Measurements from ENCODE around the gene ZNF330. TPM values are rescaled to one million over a fixed set of nuclear protein-coding genes. Genes with fewer than 3 reads are reported as not detected.

The ZNF330 gene
- total and polyA plus RNA-seq, 2 of the 8 experiments (the other 6 are each of a cell fraction or from before 2014, with no cell fraction given): 17.7 to 44.3 TPM

GRCh38 chr4:141254326-141254725 is 33.6 kb downstream of the ZNF330 start:
- no peaks in the 10 kb centered on the region for H3K36me3 ChIP-seq (ENCODE audit: control insufficient read depth in 2 of 4, insufficient read depth in 4 of 4, low read length in 3 of 4)
- H2AK5ac ChIP-seq (ENCODE audit: low read depth, low read length): no peak overlapping the region
- ChIA-PET CTCF (ENCODE audit: partially characterized antibody) (interaction anchor here (0.6 to 2.1 kb wide), 7 partner anchors 10 to 223 kb away, joined by 3 to 7 read pairs (median 4); no protein-coding TSS in a partner anchor), POLR2A (ENCODE audit: partially characterized antibody) (no interaction called here)
- no peak overlapping the region for H3K4me3 ChIP-seq (ENCODE audit: extremely low read depth in 1 of 4, insufficient read depth in 2 of 4, low read depth in 3 of 4, low read length in 4 of 4)
- FAIRE-seq (no peak), DNase-seq (ENCODE audit: low read depth in 1 of 2, low spot score in 2 of 2) (no peak)
- H3K9ac ChIP-seq (replicated peaks in 1 of 4; ENCODE audit: extremely low read depth in 1 of 4, low read depth in 3 of 4, low read length in 3 of 4): no peak overlapping the region
- H4K8ac ChIP-seq (ENCODE audit: extremely low read depth, insufficient read depth, low read length): peak overlapping the region; percentile 25; the same call in 1 of the 2 replicates
- no peak overlapping the region for H3K14ac ChIP-seq (ENCODE audit: insufficient read length)
- H3K4me1 ChIP-seq (replicated peaks in 1 of 4; ENCODE audit: control insufficient read depth in 3 of 4, insufficient read depth in 4 of 4, low read length in 3 of 4): no peaks in the 10 kb centered on the region
- no peak overlapping the region for H3K4me2 ChIP-seq (ENCODE audit: insufficient read depth in 1 of 2, low read depth in 2 of 2, low read length in 2 of 2)
- H2BK5ac ChIP-seq (ENCODE audit: low read depth, low read length): no peak overlapping the region
- 0 out of 2 replicates have a peak overlapping the region, but pooled peaks have one; percentile 33 for H2AFZ ChIP-seq (ENCODE audit: low read length)
- H3K79me2 ChIP-seq (ENCODE audit: control insufficient read depth in 1 of 2, insufficient read depth in 2 of 2, low read length in 2 of 2): no peaks in the 10 kb centered on the region
- no peak overlapping the region for H3K27ac ChIP-seq (ENCODE audit: low read depth, low read length)
- no peaks in the 10 kb centered on the region for H3K27me3 ChIP-seq (replicated peaks in 1 of 4; ENCODE audit: control insufficient read depth in 3 of 4, extremely low read depth in 1 of 4, insufficient read depth in 3 of 4, low read length in 3 of 4)
- H4K5ac ChIP-seq (ENCODE audit: insufficient read length, low read depth, low read length): no peak overlapping the region
- H3K23me2 ChIP-seq (ENCODE audit: low read depth, low read length): no peaks in the 10 kb centered on the region
- H3K9me3 ChIP-seq (ENCODE audit: insufficient read depth in 2 of 2, low read depth in 1 of 2, low read length in 1 of 2): no peaks in the 10 kb centered on the region
- no peak overlapping the region for H2BK120ac ChIP-seq (replicated peaks; ENCODE audit: low read depth, low read length)
- H3K23ac ChIP-seq (ENCODE audit: insufficient read length): no peak overlapping the region
- TF ChIP-seq SIX5 (IDR thresholded peaks at IDR 0.05; ENCODE audit: low read depth, low read length): no peak
- no peak for TF ChIP-seq HDAC2 (IDR thresholded peaks at IDR 0.05; ENCODE audit: borderline replicate concordance in 1 of 2, low read depth in 2 of 2, low read length in 2 of 2)
- TF ChIP-seq RAD21 (IDR thresholded peaks at IDR 0.05 in 1 of 2, conservative IDR thresholded peaks at IDR 0.05 in 1 of 2; ENCODE audit: low read depth in 2 of 2, low read length in 2 of 2): peak; percentile 22 to 36; a peak in 2 of 4 replicates
- no peak for TF ChIP-seq FOSL1 (IDR thresholded peaks at IDR 0.05; ENCODE audit: insufficient read depth, low read depth, low read length)
- TF ChIP-seq, protein P1, sequence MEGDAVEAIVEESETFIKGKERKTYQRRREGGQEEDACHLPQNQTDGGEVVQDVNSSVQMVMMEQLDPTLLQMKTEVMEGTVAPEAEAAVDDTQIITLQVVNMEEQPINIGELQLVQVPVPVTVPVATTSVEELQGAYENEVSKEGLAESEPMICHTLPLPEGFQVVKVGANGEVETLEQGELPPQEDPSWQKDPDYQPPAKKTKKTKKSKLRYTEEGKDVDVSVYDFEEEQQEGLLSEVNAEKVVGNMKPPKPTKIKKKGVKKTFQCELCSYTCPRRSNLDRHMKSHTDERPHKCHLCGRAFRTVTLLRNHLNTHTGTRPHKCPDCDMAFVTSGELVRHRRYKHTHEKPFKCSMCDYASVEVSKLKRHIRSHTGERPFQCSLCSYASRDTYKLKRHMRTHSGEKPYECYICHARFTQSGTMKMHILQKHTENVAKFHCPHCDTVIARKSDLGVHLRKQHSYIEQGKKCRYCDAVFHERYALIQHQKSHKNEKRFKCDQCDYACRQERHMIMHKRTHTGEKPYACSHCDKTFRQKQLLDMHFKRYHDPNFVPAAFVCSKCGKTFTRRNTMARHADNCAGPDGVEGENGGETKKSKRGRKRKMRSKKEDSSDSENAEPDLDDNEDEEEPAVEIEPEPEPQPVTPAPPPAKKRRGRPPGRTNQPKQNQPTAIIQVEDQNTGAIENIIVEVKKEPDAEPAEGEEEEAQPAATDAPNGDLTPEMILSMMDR (IDR thresholded peaks at IDR 0.05; ENCODE audit: control extremely low read depth in 1 of 3, insufficient read depth in 1 of 3, low read depth in 1 of 3, low read length in 3 of 3): peak; percentile 18 to 52 (median 40); a peak in 2 of 4 replicates
- no peak for TF ChIP-seq BRCA1 (IDR thresholded peaks at IDR 0.05; ENCODE audit: low read depth, low read length)
- H3K79me1 ChIP-seq (ENCODE audit: low read depth, low read length): no peaks in the 10 kb centered on the region
- no peak overlapping the region for H4K91ac ChIP-seq (replicated peaks; ENCODE audit: insufficient read length, low read length)
- H2BK12ac ChIP-seq (ENCODE audit: low read depth, low read length): no peak overlapping the region
- no peaks in the 10 kb centered on the region for H4K20me1 ChIP-seq (replicated peaks in 1 of 2; ENCODE audit: control insufficient read depth in 1 of 2, insufficient read depth in 2 of 2, low read length in 2 of 2)
- H3K18ac ChIP-seq (ENCODE audit: extremely low read depth, low read length): no peak overlapping the region
- H3K4ac ChIP-seq (replicated peaks; ENCODE audit: insufficient read length, low read depth, low read length): no peak overlapping the region
- H2BK20ac ChIP-seq (ENCODE audit: low read length): no peak overlapping the region
- H2BK15ac ChIP-seq (ENCODE audit: low read length): no peak overlapping the region
- no peak overlapping the region for H3K56ac ChIP-seq (replicated peaks; ENCODE audit: insufficient read length, low read depth, low read length)

Data from H1 (cell line).